Coronary artery (tissue), 2 donors: ENCODE measurements around the gene FFAR2.
"Not testable (repeated sequence)": the region's sequence is repeated elsewhere in the genome, so short reads cannot be mapped to it uniquely, and the experiment has no call there.

Experiments used
- DNase-seq: peaks from one replicate; pipeline ENCODE4 v3.0.0-alpha.2; 2017; ENCODE audit warnings: low spot score
- H3K27ac ChIP-seq, 2 donors: fragments of 200-600 bp; sonication (generic); one replicate each; pipeline ENCODE4 v1.5.1; 2016 to 2019
- H3K4me3 ChIP-seq: fragments of 200-600 bp; sonication (generic); 2 replicates; pipeline ENCODE4 v1.5.1; 2016; ENCODE audit warnings: mild to moderate bottlenecking, moderate library complexity
- CTCF ChIP-seq: fragments of 200-600 bp; sonication (generic); IDR thresholded peaks from one replicate; pipeline ENCODE4 v1.5.1; 2019; ENCODE audit warnings: antibody characterized with exemption

FFAR2 gene

GRCh38 chr19:35471946-35472345 lies 23.9 kb downstream of the FFAR2 start:
- no peak overlapping the region for H3K4me3 ChIP-seq
- no peak for TF ChIP-seq CTCF
- no peak overlapping the region for H3K27ac ChIP-seq
- DNase-seq = no peak

- DNase-seq = no peak
- no peak for TF ChIP-seq CTCF
- Histone ChIP-seq H3K27ac (no peak overlapping the region), H3K4me3 (no peak overlapping the region)
Measured at GRCh38 chr19:35474104-35474503, 26.0 kb downstream of the FFAR2 start.

GRCh38 chr19:35474594-35474993 lies 26.5 kb downstream of the FFAR2 start:
- not testable (repeated sequence) for H3K4me3 ChIP-seq, H3K27ac ChIP-seq, DNase-seq

GRCh38 chr19:35476149-35476548 lies 28.1 kb downstream of the FFAR2 start:
- H3K4me3 ChIP-seq = no peak overlapping the region
- DNase-seq = no peak

GRCh38 chr19:35478794-35479677 lies 31.0 kb downstream of the FFAR2 start:
- Histone ChIP-seq H3K27ac (no peak overlapping the region), H3K4me3 (no peak overlapping the region)
- no peak for TF ChIP-seq CTCF
- DNase-seq = no peak

More at GRCh38 chr19:35476149-35476548, 28.1 kb downstream of the FFAR2 start:
- H3K27ac ChIP-seq = no peak overlapping the region
- no peak for TF ChIP-seq CTCF

- no peak for TF ChIP-seq CTCF
- Histone ChIP-seq H3K27ac (no peak overlapping the region), H3K4me3 (no peak overlapping the region)
- DNase-seq = no peak
Measured at GRCh38 chr19:35483089-35483488, 35.0 kb downstream of the FFAR2 start.

- no peak overlapping the region for H3K27ac ChIP-seq
- no peak for TF ChIP-seq CTCF
- no peak overlapping the region for H3K4me3 ChIP-seq
- no peak for DNase-seq
Measured at GRCh38 chr19:35484252-35485036, 36.4 kb downstream of the FFAR2 start.
